Measurements from ENCODE around the gene MACROD2.

Gene MACROD2

DNA sequence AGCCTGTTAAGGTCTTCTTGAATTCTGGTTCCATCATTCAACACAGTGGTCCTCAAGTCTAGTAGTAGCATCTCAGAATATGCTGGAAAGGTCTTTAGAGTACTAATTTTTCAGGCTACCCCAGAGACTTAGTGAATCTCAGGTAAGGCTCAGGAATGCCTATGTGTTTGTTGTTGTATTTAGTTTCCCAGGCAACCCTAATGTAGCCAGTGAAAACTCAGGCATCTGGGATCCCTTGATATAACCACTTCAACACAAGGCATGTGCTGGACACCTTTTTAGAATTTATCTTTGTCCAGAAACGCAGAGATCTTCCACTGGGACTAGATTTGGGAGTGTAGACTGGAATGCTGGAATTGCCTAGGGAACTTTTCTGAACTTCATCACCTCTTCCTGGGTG, 940.0 kb downstream of the MACROD2 start:
- DNase-seq = no peak

DNA sequence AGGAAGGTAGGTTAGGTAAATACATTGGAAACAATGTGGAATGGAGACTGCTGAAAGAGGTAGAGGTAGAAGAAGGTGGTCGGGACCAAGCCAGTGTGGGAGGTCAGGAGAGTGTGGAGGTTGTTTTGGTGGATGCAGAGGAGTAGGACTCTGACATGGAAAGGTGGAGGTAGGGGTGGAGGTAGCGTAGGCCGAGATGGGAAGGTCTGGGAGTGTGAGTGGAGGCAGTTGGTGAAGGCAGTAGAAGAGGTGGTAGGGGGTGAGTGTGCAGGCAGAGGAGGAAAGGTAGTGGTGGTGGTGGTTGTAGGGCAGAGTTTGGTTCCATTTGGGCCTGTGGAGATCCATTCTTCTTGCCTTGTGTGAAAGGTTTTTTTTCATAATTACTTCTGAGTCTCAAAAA, 941.7 kb downstream of the MACROD2 start:
- no peak for DNase-seq

DNA sequence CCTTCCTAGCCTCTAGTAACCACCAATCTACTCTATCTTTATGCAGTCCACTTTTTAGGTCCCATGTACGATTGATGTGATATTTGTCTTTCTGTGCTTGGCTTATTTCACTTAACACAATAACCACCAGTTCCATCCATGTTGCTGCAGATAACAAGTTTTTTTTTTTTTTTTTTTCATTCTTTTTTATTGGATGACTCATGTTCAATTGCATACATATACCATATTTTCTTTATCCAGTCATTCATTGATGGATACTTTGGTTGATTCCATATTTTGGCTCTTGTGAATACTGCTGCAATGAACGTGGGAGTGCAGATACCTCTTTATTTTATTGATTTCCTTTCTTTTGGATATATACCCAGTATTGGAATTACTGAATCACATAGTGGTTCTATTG, 942.5 kb downstream of the MACROD2 start:
- no peak for DNase-seq

DNA sequence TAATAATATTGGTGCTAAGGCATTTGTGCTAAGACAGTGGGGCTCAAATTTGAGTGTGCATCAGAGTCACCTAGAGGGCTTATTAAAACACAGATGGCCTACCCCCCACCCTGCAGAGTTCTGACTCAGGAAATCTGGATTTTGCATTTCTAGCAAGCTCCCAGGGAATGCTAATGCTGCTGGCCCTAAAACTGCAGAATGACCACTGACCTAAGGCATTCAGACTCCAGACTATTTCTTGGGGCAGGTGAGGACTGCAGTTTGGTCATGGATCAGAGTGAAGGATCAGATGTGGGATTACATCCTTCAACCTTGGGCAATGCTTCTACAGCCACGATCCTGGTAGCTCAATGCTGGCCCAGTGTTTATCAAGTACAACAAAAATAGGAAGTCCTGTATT, 952.2 kb downstream of the MACROD2 start:
- DNase-seq = no peak

DNA sequence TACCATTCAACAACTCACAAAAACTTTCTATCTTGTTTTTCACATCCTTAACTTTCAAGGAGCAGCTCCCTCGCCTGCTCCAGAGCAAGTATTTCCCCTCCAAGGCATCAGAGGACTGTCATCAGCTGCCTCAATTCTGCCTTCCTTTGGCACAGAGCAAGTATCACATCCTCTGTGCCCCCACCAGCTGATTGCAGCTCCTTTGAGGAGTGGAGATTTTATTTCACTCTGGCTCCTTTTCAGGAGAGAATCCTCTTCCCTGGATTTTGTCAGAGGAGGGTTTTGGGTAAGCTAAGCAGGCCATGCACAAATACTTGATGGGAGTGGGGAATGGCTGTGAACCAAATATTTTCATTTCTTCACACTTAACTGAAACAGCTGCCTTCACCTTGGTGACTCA, 952.6 kb downstream of the MACROD2 start:
- DNase-seq = no peak

DNA sequence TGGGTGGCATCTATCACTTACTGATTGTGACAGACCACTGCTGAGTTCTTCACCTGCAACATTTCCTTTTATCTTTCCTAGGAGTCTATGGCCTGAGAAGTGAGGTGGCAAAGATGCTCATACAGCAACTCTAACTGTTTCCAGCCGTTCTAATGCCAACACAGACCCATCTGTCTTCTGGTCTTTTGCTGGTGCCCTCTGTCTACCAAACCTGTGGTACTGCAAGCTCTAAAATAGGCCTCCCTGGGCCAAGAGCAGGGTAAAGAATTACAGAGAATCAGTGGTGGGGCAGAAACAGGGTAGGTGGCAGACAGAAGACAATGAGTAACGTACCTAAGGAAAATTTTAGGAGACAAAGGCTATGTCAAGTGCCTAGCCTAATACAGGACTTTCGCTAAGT, 953.1 kb downstream of the MACROD2 start:
- peak in 1 of 58 donors; percentile 2 for DNase-seq

DNA sequence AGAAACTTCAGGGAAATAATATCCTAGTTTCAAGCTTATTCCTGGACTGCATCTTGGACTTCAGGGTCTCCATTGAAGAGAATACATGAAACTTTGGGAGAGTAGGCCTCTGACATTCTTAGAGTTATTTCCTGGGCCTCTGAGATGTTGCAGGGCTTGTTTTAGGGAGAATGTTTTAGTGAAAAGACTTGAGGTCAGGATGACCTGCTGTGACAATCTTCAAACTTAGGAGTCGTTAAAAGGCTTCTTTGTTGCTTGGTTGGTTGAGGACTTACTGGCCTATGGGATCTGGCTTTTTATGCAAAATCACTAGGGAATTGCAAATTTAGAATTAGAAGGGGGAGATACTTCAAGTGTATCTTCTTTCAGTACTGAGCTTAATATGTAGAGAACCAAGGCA, 955.3 kb downstream of the MACROD2 start:
- no peak for DNase-seq

DNA sequence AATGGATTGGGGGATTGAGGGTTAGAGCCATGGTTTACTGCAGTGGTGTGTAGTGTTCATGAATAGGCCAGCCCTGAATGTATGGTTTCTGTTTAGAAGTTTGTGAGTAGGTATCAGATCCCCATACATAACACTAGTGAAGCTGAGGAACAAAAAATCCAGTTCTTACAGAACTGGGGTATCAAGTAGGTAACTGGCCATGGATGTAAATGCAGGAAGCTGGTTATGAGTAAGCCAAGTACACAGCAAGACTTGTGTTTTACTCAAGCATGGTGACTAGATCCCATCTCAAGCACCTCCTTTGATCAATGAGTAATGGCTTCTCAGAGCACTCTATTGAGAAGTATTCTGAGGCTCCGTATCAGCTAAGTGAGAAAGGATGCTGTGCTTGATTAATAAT, 955.8 kb downstream of the MACROD2 start:
- DNase-seq = no peak

DNA sequence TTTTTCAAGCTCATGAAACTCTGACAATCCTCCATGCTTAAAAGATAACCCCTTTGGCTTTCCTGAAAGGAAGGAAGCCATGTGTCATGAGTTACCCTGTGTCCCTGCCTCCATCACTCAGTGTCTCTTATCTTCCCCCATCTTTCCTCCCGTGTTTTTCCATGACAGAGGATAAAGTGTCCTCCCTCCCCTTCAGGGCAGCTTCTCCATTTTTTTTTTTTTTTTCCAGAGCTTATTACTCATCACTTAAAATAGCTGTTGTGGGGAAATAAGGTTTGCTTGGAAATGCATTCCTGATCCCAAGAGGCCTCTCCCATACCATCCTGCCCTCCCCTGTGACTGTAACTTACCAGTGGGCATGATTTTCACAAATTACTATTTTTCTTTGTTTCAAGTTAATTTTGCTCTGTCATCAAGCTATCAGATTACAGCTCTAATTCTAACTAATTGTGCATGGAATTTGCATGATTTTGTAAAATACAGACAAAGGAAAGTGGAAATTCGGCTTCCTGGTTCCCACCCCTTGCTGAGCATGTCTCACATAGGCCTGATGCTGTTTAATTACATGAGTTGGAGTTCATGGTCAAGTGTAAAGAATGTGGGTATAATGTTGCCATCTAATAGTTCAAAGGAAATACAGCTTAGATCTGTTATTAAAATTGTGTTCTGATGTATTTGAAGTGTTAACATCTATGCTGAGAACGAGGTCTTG, 956.5 kb downstream of the MACROD2 start:
- DNase-seq = no peak

DNA sequence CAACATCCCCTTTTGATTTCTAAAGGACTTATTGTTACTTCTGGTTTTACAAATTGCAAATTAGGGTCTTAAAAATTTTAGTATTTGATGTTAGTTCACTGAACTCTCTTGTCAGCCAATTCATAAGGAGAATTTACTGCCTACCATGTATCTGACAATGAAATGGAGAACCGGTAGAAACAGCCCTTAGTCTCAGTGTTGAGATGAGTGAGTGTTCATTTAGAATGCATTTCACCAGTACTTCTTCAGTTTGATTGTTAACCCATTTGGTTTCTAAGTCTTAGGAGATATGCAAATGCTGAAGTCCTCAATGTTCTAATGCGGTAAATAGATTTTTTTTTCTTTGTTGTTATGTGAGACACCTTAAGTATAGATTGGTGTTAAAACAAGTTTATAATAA, 958.4 kb downstream of the MACROD2 start:
- DNase-seq = no peak

DNA sequence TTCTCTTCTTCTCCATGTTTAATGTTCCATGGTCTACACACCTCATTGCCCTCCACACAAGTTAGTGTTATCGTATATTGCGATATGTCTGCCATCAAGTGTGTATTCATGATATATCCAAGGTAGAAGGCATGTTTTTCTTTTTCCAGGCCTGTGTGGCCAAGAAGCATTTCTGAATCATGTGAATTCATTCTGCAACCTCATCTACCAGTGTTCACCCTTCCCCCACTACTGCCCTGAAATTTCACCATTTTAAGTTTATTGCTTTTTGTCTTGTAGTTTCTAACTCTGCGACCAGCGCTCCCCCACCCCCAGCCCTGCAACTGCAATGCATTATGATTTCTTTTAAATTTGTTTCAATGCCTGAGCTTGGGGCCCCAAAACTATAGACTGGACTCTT, 960.1 kb downstream of the MACROD2 start:
- DNase-seq = no peak

DNA sequence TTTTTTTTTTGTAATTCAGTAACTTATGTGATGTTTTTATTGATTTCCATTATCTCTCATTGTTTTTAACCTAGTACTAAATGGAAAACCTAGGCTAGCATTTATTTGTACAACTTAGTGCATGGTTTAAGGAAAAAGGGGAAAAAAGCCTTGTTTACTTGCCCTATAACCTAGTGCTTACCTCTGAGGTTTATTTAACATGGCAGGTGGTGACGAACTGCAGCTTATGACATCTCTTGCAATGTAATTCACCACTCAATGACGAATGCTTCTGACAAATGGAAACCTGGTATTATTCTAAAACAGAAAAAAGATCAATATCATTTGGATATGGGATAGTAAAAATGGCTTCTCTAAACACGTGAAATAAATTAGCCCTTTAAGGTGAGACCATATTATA, 960.7 kb downstream of the MACROD2 start:
- DNase-seq = no peak

DNA sequence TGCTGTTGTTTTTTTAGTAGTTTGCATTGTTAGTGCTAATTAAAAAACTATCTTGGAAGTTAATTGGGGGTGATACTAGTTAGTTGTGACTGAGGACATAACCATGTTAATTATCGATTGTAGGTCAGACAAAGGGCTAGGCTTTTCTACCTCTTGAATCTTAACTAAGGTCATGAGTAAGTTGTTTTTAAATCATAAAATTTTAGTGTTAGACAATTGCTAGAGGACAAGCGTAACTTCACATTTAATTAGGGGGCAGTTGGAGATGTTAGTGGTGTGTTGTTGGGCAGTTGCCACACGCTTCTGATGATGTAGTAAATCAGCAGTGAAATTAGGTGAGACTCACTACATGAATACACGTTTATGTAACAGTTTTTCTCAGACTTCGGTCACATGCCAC, 961.2 kb downstream of the MACROD2 start:
- DNase-seq = no peak

DNA sequence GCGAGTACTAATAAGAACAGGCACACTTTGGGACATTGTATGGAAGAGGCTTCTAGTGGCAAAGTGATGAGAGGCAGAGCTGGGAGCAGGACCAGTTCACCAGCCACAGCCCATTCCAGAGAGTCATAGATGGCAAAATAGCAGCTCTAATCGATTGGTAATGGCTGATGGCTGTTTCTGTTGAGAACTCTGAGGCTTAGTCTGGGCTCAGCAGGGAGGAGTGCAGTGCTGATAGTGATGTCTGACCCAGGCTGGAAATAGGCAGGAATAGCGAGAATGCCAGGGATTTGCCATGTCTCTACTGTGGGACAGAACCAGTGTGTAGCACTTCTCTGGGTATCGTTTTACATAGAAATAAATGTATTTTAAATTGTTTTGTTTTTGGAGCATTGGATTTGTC, 962.1 kb downstream of the MACROD2 start:
- no peak for DNase-seq

DNA sequence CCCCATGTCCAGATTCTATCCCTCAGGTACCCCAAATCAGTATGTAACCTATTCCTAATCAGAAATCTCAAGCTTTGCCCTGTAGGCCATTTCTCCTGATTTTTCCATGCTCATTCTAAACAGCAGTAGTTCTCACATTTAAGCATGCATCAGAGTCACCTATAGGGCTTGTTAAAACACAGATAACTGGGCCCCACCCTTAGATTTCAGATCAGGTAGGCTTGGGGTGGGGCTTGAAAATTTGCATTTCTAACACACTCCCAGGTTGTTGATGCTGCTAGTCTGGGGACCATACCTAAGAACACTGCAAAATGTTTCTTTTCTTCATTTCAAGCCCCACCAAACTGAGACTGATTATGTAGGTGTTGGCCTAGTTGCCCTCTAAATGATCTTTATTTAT, 963.3 kb downstream of the MACROD2 start:
- DNase-seq = no peak

DNA sequence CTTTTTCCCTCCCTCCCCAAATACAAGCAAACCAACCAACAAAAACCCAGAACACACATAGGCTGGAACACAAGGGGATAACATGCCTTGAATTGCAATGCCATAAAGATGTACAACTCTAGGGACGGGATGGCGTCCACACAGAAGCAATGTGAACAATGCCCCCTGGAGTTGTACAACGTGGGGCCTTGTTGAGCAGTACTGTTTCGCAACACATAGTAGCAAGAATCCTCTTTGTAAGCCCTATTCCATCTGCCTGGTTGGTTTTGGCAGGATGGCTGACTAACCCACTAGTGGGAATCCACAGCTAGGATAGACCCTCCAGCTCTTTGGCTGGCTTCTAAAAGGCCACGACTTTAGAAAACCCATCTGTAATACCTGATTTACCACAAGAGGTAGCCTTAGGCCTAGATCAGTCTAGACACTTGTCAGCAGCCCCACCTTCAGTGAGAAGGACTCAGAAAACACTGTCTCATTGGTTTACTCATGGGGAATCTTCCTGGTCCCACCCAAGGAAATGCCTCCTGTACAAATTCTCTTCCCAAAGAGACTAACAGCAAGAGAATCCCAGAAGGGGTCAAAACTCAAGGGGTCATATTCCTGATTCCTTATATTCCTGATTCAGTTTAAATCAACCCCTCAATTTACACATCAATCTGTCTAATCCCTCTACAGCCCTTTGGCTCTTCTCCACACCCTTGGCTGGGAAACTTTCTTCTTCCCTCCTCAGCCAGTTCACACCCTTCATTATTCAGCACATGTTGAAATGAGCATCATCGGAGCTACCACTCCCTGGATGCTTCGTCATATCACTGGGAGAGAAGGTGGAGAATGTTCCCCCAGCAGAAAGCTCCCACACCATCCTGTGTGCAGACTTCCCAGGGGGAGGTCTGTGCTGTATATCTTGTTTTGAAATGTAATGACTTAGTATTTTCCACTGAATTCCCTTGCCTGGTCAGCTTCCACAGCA, 964.5 kb downstream of the MACROD2 start:
- DNase-seq = no peak

DNA sequence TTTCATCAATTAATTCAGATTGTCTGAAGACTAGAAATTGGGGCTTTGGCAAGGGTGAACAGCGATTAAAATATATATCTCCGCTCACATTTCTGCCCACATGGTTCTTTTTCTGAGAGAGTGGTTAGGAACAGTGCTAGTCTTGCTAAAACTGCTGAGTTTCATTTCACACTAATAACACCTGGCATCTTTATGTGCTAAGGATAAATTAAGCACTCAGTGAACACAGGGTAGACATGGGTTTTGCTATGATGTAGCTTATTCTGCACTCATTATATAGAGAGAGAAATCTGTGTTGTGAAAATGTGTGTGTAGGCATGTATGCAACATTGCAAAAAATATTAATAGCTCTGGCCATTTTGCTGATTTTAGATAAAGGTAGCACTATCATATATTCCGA, 965.5 kb downstream of the MACROD2 start:
- DNase-seq = no peak

DNA sequence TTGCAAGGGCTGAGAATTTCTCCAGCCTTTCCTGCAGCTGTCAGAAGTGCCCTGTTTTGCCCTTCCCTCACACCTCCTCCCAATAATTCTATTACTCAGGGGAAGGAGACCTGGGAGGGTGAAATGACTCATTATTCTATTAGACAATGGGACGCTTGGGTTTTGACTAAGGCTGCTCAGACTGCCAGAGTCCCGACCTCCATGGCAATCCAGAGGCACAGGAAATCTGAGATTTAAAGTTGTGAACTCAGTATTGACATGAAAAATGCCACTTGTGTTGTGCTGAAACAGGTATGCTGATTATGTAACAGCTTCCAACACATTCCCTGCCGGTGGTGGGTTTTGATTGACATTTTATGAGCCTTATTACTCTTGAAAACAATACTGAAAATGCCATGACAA, 967.9 kb downstream of the MACROD2 start:
- DNase-seq = peak in 1 of 58 donors; percentile 8

DNA sequence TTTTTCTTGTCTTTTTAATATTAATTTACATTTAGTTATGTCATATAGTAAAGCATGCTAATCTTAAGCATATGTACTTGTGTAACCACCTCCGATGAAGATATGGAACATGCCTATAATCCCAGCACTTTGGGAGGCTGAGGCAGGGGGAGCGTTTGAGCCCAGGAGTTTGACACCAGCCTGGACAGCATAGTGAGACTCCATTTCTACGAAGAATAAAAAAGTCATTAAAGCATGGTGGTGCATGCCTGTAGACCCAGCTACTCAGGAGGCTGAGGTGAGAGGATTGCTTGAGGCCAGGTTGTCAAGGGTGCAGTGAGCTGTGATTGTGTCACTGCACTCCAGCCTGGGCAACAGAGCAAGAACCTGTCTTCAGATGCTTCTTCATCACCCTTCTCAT, 970.9 kb downstream of the MACROD2 start:
- no peak for DNase-seq

DNA sequence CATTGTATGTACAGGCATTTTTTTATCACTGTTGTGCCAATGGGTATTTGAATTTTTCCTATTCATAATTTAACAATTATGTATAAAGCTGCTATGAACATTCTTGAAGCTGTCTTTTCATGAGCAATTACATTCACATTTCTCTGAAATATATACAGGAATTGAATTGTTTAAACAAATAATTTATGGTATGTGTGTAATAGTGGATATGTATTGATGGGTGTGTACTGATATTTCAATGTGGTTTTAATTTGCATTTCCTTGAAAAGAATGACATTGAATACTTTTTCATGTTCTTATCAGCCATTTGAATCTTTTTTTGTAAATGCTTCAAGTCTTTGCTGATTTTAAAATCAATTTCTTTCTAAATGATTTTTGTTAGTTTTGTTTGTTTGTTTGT, 971.5 kb downstream of the MACROD2 start:
- DNase-seq = no peak

DNA sequence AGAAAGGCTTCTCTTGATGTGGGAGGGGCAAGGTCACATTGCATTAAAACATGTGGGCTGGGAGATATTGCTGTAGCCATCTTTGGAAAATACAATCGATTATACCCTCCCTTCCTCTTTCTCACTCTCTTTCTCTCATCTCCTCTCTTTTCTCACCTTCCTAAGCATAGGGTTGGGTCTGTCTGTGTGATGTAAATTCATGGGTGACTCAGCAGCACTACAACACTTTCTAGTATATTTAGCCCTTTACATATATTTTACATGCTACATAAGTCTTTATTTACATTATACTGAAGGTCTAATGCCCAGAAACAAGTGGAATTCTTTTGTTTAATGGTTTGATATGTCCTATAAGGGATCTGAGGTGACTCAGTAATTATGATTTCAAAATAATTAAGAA, 976.9 kb downstream of the MACROD2 start:
- no peak for DNase-seq

DNA sequence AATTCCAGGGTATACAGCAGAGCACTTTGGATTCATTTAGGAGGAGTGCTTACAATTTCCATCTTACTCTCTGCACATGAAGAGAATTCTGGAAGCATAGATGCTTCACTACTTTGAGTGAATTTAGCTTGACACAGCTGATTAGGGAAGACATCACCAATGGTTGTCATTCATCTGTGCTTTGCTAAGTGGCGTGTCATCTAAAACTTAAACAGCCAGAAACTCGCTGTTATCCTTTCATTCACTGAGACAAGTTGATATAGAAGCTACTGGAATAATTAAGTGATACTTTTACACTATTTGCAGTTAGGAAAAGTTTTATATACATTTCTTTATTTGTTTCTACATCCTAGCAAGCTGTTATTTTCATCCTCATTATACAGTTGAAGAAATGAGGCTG, 977.4 kb downstream of the MACROD2 start:
- DNase-seq = no peak

DNA sequence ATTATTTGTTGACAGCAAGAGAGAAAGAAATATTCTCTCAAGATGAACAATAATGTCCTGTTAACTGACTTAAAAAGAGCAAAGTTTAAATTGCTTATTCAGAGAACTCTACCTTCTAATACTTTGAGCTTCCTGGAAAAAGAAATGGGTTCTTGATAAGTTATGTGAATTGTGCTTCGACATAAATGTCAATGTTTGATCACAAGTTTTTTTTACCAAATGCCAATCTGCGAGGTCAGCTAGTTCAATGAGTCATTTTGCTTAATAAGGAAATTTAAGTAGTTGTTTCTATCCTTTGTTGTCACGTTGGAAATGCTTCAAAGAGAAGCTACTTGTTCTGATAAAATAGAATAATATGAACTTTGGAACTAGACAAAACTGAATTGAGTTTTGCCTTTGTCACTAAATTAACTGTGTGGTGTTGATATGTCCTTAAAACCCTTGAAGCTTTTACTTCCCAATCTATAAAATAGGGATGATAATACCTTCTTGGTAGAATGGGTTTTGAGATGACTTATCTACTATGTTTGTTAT, 984.2 kb downstream of the MACROD2 start:
- DNase-seq = no peak

Data from anterior cingulate cortex (tissue), 58 donors.